Dendritic cell treated with granulocyte-macrophage colony-stimulating factor and Interleukin-4, amounts not matched to agents 40 ng/mL and 50 ng/mL, for 4 days (primary cell): ENCODE measurements around the gene CIT.

Experiments used
- H3K27ac Mint-ChIP-seq: one replicate; pipeline ENCODE4 v1.8.0; 2022; ENCODE audit warnings: mild to moderate bottlenecking, mixed read lengths
- H3K27me3 Mint-ChIP-seq: one replicate; pipeline ENCODE4 v1.8.0; 2022; ENCODE audit warnings: mild to moderate bottlenecking, mixed read lengths
- H3K36me3 Mint-ChIP-seq: one replicate; pipeline ENCODE4 v1.8.0; 2022; ENCODE audit warnings: low read depth, mixed read lengths
- H3K4me1 Mint-ChIP-seq: one replicate; pipeline ENCODE4 v1.8.0; 2022; ENCODE audit warnings: low read depth, mixed read lengths
- H3K4me3 Mint-ChIP-seq: one replicate; pipeline ENCODE4 v1.8.0; 2022; ENCODE audit warnings: mild to moderate bottlenecking, moderate library complexity, mixed read lengths
- H3K9me3 Mint-ChIP-seq: one replicate; pipeline ENCODE4 v1.8.0; 2022; ENCODE audit warnings: mixed read lengths
- intact Hi-C: fragments of 100-400 bp; cut with micrococcal nuclease; formaldehyde crosslinking; loops from one replicate; pipeline ENCODE4 v1.15.0; 2022

The CIT gene

GRCh38 chr12:119770146-119770545 lies 107.0 kb downstream of the CIT start:
- no peak overlapping the region for H3K27ac Mint-ChIP-seq
- no peak overlapping the region for H3K4me3 Mint-ChIP-seq
- peaks cover 29% of the 10 kb centered on the region for H3K36me3 Mint-ChIP-seq
- intact Hi-C loops, result no loop called here
- H3K9me3 Mint-ChIP-seq, result no peaks in the 10 kb centered on the region
- no peaks in the 10 kb centered on the region for H3K27me3 Mint-ChIP-seq
- no peaks in the 10 kb centered on the region for H3K4me1 Mint-ChIP-seq

DNA sequence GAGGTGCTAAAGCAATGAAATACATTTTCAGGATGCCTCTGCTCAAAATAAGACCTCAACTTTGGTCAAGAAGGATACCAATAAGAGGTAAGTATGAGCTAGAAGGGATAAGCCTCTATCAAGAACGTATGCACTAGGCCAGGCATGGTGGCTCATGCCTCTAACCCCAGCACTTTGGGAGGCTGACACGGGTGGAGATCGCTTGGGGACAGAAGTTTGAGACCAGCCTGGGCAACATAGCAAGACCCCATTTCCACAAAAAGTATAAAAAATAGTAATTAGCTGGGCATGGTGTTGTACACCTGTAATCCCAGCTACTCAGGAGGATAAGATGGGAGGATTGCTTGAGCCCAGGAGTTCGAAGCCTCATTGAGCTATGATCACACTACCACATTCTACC lies 114.5 kb downstream of the CIT start:
- H3K27ac Mint-ChIP-seq, result no peak overlapping the region
- no peaks in the 10 kb centered on the region for H3K27me3 Mint-ChIP-seq
- H3K9me3 Mint-ChIP-seq, result no peaks in the 10 kb centered on the region
- peaks cover 31% of the 10 kb centered on the region for H3K36me3 Mint-ChIP-seq
- H3K4me1 Mint-ChIP-seq, result no peaks in the 10 kb centered on the region
- no peak overlapping the region for H3K4me3 Mint-ChIP-seq
- intact Hi-C loops, result no loop called here

DNA sequence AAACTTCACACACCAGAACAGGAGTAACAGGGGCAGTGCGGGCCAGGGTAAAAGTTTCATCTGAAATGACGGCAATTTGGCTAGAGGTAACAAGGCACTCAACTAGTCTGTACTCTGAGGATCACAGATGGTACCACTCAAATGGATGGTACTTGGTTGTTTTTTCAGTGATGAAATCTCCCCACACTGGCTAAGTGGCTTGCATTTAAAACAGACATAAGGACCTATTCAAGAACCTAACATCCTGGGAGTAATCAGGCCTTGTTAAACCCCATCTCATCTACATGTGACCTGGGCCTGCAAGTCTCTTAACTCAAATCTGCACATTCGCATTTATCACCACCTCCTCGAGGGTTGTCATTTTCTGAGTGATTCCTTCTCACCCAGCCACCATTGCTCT lies 118.4 kb downstream of the CIT start:
- no peaks in the 10 kb centered on the region for H3K4me1 Mint-ChIP-seq
- no peaks in the 10 kb centered on the region for H3K27me3 Mint-ChIP-seq
- no peak overlapping the region for H3K27ac Mint-ChIP-seq
- H3K36me3 Mint-ChIP-seq, result peaks cover 35% of the 10 kb centered on the region
- intact Hi-C loops, result no loop called here
- H3K9me3 Mint-ChIP-seq, result no peaks in the 10 kb centered on the region
- no peak overlapping the region for H3K4me3 Mint-ChIP-seq

- Mint-ChIP-seq H3K9me3 (no peaks in the 10 kb centered on the region), H3K27ac (no peak overlapping the region), H3K4me3 (no peak overlapping the region), H3K4me1 (no peaks in the 10 kb centered on the region), H3K27me3 (no peaks in the 10 kb centered on the region), H3K36me3 (peaks cover 35% of the 10 kb centered on the region)
- intact Hi-C loops, result no loop called here
Measured at GRCh38 chr12:119758234-119758633, 118.9 kb downstream of the CIT start.

- intact Hi-C loops, result no loop called here
- Mint-ChIP-seq H3K4me3 (no peak overlapping the region), H3K9me3 (no peaks in the 10 kb centered on the region)
Measured at GRCh38 chr12:119751961-119752360, 125.2 kb downstream of the CIT start.

GRCh38 chr12:119749666-119750065 lies 127.5 kb downstream of the CIT start:
- no peak overlapping the region for H3K27ac Mint-ChIP-seq
- intact Hi-C loops, result no loop called here
- H3K27me3 Mint-ChIP-seq, result no peaks in the 10 kb centered on the region
- H3K36me3 Mint-ChIP-seq, result peaks cover 30% of the 10 kb centered on the region
- H3K9me3 Mint-ChIP-seq, result peaks cover 12% of the 10 kb centered on the region
- H3K4me1 Mint-ChIP-seq, result no peaks in the 10 kb centered on the region
- H3K4me3 Mint-ChIP-seq, result no peak overlapping the region

More at GRCh38 chr12:119751961-119752360, 125.2 kb downstream of the CIT start:
- H3K27ac Mint-ChIP-seq, result no peak overlapping the region
- H3K27me3 Mint-ChIP-seq, result no peaks in the 10 kb centered on the region
- H3K36me3 Mint-ChIP-seq, result peaks cover 33% of the 10 kb centered on the region
- no peaks in the 10 kb centered on the region for H3K4me1 Mint-ChIP-seq

GRCh38 chr12:119748497-119748896 lies 128.6 kb downstream of the CIT start:
- Mint-ChIP-seq H3K4me1 (no peaks in the 10 kb centered on the region), H3K27ac (no peak overlapping the region), H3K4me3 (no peak overlapping the region), H3K36me3 (peaks cover 42% of the 10 kb centered on the region), H3K9me3 (peaks cover 16% of the 10 kb centered on the region), H3K27me3 (no peaks in the 10 kb centered on the region)
- intact Hi-C loops, result no loop called here

DNA sequence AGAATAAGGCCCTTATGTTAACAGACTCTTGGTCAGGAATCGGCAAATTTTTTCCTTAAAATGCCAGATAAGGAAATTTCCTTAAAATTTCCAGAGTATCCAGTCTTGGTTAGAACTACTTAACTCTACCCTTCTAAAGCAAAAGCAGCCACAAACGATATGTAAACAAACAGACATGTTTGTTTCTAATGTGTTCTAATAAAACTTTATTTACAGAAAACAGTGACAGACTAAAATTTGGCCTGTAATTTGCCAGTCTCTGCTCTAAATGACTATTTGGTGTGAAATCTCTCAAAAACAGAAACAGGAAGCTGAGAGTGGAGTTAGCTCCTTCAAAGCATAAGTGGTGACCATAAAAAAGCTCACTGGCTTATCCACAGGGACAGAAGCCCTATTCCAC lies 131.0 kb downstream of the CIT start:
- Mint-ChIP-seq H3K9me3 (peaks cover 16% of the 10 kb centered on the region), H3K4me1 (no peaks in the 10 kb centered on the region), H3K27ac (no peak overlapping the region), H3K4me3 (no peak overlapping the region), H3K27me3 (no peaks in the 10 kb centered on the region), H3K36me3 (peaks cover 43% of the 10 kb centered on the region)
- intact Hi-C loops, result no loop called here

DNA sequence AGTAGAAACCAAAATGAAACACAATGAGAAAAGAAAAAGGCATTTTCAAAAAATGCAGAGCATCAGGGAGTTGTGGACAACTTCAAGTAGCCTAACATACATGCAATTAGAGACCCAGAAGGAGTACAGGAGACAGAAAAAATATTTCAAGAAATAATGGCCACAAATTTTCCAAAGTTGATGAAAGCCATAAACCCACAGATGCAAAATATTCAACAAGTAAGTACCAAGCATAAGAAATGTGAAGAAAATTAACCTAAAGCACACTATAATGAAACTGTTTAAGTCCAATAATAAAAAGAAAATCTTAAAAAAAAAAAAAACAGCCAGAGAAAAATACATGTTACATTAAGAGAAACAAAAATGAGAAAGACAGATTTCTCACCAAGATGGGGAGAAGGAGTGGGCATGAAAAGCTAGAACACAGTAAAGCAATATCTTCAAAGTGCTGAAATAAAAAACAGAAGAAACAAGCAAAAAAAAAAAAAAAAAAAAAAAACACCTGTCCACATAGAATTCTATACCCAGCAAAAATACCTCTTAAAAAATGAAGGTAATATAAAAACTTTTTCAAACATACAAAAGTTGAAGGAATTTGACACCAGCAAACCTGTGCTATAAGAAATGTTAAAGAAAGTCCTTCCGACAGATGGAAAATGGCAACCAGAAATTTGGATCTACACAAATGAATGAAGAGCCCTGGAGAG lies 132.1 kb downstream of the CIT start:
- peaks cover 16% of the 10 kb centered on the region for H3K9me3 Mint-ChIP-seq
- no peak overlapping the region for H3K27ac Mint-ChIP-seq
- no peaks in the 10 kb centered on the region for H3K4me1 Mint-ChIP-seq
- H3K4me3 Mint-ChIP-seq, result no peak overlapping the region
- peaks cover 43% of the 10 kb centered on the region for H3K36me3 Mint-ChIP-seq
- no peaks in the 10 kb centered on the region for H3K27me3 Mint-ChIP-seq
- intact Hi-C loops, result no loop called here

DNA sequence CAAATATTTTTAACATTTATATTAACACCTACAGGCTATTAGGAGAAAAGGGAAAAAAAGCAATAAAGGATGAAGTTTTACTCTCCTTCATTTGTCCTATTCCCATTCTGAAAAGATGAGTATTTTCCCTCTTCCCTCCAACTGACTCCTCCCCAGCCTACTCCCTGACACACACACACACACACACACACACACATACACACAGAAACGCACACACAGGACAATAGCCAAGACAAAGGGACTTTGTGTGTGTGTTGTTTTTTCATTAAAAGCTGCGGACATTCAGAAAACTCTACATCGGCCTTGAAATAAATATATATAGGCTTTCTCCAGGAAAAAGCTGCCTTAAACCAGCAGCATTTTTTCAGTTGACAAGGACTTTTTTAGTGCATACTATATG lies 134.4 kb downstream of the CIT start:
- intact Hi-C loops, result no loop called here
- Mint-ChIP-seq H3K4me1 (no peaks in the 10 kb centered on the region), H3K27me3 (no peaks in the 10 kb centered on the region), H3K36me3 (peaks cover 29% of the 10 kb centered on the region), H3K27ac (no peak overlapping the region), H3K9me3 (peaks cover 16% of the 10 kb centered on the region), H3K4me3 (no peak overlapping the region)

GRCh38 chr12:119740830-119741229 lies 136.3 kb downstream of the CIT start:
- peaks cover 29% of the 10 kb centered on the region for H3K36me3 Mint-ChIP-seq
- no peak overlapping the region for H3K4me3 Mint-ChIP-seq

GRCh38 chr12:119735079-119735478 lies 142.0 kb downstream of the CIT start:
- H3K27ac Mint-ChIP-seq, result no peak overlapping the region
- H3K9me3 Mint-ChIP-seq, result no peaks in the 10 kb centered on the region
- no peak overlapping the region for H3K4me3 Mint-ChIP-seq
- no peaks in the 10 kb centered on the region for H3K27me3 Mint-ChIP-seq
- H3K4me1 Mint-ChIP-seq, result peaks cover 6% of the 10 kb centered on the region
- peaks cover 7% of the 10 kb centered on the region for H3K36me3 Mint-ChIP-seq
- intact Hi-C loops, result no loop called here

More at GRCh38 chr12:119740830-119741229, 136.3 kb downstream of the CIT start:
- no peak overlapping the region for H3K27ac Mint-ChIP-seq
- intact Hi-C loops, result no loop called here
- no peaks in the 10 kb centered on the region for H3K4me1 Mint-ChIP-seq
- no peaks in the 10 kb centered on the region for H3K27me3 Mint-ChIP-seq
- H3K9me3 Mint-ChIP-seq, result peaks cover 16% of the 10 kb centered on the region

DNA sequence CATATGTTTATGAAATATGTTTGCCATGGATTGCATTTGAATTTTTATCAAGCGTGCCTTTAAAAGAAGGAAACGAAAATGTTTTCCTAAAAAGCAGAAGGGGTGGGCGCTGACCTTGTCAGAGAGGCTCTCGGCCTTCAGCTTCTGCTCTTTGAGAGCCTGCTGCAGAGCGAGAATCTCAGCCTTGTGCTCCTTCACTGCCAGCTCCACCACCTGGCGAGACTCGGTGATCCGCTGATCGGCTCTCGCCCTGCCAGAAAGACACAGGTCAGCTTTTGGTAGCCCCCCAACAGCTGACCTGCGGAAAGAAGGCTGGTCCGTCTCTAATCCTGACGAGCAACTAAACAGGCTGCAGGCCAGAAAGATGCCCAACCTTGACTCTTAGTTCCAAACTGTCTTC lies 146.7 kb downstream of the CIT start:
- peaks cover 7% of the 10 kb centered on the region for H3K36me3 Mint-ChIP-seq
- no peak overlapping the region for H3K4me3 Mint-ChIP-seq
- intact Hi-C loops, result no loop called here
- H3K4me1 Mint-ChIP-seq, result peaks cover 6% of the 10 kb centered on the region
- H3K9me3 Mint-ChIP-seq, result no peaks in the 10 kb centered on the region
- H3K27ac Mint-ChIP-seq, result no peak overlapping the region
- H3K27me3 Mint-ChIP-seq, result no peaks in the 10 kb centered on the region

- no peak overlapping the region for H3K4me3 Mint-ChIP-seq
- peaks cover 7% of the 10 kb centered on the region for H3K36me3 Mint-ChIP-seq
Measured at GRCh38 chr12:119729871-119730270, 147.2 kb downstream of the CIT start.

GRCh38 chr12:119728444-119728745 lies 148.7 kb downstream of the CIT start:
- Mint-ChIP-seq H3K36me3 (no peaks in the 10 kb centered on the region), H3K27me3 (no peaks in the 10 kb centered on the region), H3K4me1 (peaks cover 6% of the 10 kb centered on the region), H3K9me3 (no peaks in the 10 kb centered on the region), H3K4me3 (no peak overlapping the region), H3K27ac (no peak overlapping the region)
- intact Hi-C loops, result no loop called here

More at GRCh38 chr12:119729871-119730270, 147.2 kb downstream of the CIT start:
- Mint-ChIP-seq H3K9me3 (no peaks in the 10 kb centered on the region), H3K4me1 (peaks cover 6% of the 10 kb centered on the region), H3K27ac (no peak overlapping the region), H3K27me3 (no peaks in the 10 kb centered on the region)
- intact Hi-C loops, result no loop called here
